HL-60/S4 treated with phorbol 12-myristate 13-acetate at 8.2 ng/mL for 4 days and 3 days (cell line): Measurements from ENCODE around the gene TSEN15.

Source experiments
- in situ Hi-C: fragments of 300-500 bp; cut with MboI; formaldehyde crosslinking; loops from 2 replicates; pipeline ENCODE4 v1.15.0; 2022; ENCODE audit warnings: low sequenced_read_pairs

The TSEN15 gene

DNA sequence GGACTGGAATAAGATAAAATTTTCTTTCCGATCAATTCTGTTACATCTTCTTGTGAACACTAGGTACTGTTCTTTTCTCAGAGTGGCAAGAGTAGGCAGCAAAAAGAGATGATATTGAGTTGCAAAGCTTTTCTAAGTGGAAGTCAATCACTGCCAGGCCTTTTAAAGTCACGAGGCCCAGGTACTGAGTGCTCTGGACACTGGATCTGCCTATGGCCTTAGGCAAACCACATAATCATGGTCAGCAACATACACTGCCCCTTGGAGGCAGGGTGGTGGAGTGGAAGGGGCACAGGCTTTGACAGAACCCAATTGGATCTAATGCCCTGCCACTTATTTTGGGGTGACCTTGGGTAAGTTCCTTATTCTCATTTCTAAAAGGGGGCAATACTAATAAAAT lies 41.5 kb downstream of the TSEN15 start:
- in situ Hi-C loops: loop anchor here (25.0 kb wide), 2 partner anchors 469 to 569 kb away; no protein-coding TSS in a partner anchor

DNA sequence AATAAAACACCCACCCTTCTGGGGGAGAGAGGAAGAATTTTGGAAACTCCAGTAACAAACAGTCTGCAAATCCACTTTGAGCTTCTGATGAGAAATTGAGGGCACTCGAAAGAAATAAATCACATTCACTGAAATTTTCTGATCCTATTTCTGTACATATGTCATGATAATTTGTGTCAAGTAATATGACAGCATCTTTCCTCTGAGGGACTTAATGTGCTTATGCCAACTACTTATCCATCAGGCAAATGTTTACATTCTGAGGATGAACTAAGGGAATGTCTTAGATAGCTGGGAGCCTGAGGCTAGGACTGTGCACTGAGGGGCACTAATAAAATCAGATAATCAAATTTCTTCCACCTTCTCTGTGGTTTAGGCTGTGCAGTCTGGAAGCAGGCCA lies 44.5 kb downstream of the TSEN15 start:
- in situ Hi-C loops: loop anchor here (25.0 kb wide), 2 partner anchors 466 to 566 kb away; no protein-coding TSS in a partner anchor

DNA sequence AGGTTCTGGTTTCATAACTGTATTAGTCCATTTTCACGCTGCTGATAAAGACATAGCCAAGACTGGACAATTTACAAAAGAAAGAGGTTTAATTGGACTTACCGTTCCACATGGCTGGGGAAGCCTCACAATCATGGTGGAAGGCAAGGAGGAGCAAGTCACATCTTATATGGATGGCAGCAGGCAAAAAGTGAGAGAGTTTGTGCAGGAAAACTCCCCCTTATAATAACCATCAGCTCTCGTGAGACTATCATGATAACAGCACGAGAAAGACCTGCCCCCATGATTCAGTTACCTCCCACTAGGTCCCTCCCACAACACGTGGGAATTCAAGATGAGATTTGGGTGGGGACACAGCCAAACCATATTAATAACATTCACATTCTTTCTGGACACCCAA lies 45.0 kb downstream of the TSEN15 start:
- in situ Hi-C loops: loop anchor here (25.0 kb wide), 2 partner anchors 466 to 566 kb away; no protein-coding TSS in a partner anchor

DNA sequence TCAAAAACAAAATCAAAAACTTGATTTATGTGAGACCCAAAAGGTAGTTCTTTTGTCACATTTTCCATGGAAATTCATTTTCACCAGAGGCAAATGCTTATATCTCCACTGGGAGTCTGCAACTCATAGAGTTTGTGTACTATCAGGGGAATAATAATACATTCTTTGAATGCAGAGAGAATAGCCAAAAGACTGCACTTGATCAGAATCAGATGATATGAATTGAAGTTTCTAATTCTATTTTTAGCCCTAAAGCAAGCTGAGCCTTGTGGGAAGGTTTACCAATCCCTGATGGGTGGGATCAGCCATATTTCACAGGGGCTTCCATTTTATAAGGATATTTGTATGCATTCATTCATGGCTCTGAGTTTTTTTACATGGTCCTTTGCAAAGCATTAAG lies 49.6 kb downstream of the TSEN15 start:
- in situ Hi-C loops: no loop called here

DNA sequence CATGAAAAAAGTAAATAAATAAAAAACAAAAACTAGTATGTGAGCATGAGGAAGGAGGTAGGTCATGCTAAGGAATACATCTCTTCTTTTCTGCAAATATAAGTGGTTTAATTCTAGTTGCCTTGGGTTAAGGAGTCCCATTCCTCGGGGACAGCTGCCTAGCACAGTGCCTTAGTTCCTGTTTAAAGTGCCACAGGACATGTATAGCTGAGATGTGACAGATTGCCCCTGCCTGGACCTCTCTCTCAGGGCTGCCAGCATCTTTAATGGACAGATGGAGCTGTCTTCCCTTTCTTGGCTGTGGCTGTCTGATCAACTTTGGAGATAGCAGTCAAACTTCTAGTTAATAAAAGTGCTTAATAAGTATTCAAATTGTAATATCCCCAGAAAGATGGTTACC lies 50.0 kb downstream of the TSEN15 start:
- in situ Hi-C loops: no loop called here

DNA sequence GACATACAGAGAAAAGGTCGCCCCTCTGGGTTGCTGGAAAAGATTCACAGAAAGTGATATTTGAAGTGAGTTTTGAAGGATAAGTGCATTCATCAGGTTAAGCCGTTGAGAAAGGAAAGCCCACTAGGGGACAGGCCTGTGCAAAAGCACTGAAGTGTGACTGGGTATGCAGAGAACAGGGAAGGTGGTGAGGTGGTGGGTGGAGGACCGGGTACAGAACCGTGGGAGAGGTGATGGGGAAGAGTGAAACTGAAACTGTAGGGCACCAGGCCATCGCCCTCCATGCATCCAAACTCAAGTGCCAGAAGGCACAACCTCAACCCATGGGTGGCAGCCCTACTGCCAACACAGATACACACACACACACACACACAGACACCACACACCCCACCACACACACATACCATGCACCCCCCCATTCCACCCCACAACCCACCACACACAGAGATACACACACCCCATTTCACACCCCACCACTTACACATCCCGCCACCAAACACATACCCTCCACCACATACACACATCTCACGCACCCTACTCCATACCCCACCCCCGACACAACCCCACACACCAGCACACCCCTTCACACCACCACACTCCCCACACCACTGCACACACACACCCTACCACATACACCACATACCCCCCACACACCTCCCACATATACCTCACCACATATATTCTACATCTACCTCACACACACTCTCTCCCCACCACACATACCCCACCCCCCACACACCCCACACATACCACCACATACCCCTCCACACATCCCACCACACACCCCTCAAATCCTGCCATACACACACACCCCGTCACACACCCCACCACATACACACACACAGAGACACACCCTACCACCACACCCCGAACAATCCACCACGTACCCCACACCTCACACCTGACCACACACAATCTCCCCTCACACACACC lies 59.0 kb downstream of the TSEN15 start:
- in situ Hi-C loops: no loop called here

DNA sequence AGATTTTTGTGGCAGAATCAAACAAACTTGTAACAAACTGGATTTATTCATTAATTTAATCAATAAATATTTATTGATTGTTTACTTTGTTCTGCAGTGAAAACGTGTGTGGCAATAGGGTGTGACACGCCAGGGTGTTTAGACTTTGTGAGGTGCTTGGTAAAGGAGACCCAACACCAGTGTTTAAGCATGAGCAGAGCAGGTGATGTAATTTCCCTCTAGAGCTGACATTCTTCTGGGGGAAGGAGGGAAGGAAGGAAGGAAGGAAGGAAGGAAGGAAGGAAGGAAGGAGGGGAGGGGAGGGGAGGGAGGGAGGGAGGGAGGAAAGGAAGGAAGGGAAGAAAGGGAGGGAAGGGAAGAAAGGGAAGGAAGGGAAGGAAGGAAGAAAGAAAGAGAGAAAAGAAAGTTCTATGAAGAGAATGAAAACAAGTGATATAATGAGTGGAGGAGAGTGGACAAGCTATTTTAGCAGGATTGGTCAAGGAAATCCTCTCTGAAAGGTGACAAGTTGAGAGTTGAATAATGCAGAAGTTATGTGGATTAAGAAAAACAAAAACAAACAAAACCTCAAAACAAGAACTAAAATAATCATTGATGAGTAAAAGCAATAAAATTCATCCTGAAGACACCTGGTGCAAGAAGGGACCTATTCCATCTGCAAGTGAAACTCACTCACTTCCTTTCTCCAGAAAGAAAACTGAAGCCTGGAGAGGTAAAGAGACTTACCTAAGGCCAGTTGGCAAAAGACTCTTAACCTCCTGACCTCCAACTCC lies 60.8 kb downstream of the TSEN15 start:
- in situ Hi-C loops: no loop called here

DNA sequence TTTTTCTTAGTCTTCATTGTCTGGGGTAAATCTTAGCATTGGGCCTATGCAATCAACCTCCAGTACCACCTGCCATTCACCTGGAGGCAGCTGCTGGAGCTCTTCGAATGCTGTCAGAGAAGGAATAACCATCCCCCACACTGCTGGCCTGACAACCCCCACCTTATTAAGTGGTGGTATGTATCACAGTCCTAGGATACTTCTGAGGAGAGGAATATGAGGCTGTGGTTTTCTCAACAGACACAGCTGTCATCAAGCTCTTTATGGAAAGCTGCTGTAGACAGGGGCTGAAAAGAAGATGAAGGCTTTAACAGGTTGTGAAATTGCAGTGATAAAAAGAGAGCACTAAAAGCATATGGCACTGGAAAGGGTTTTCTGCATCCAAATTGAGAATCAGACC lies 61.7 kb downstream of the TSEN15 start:
- in situ Hi-C loops: no loop called here

DNA sequence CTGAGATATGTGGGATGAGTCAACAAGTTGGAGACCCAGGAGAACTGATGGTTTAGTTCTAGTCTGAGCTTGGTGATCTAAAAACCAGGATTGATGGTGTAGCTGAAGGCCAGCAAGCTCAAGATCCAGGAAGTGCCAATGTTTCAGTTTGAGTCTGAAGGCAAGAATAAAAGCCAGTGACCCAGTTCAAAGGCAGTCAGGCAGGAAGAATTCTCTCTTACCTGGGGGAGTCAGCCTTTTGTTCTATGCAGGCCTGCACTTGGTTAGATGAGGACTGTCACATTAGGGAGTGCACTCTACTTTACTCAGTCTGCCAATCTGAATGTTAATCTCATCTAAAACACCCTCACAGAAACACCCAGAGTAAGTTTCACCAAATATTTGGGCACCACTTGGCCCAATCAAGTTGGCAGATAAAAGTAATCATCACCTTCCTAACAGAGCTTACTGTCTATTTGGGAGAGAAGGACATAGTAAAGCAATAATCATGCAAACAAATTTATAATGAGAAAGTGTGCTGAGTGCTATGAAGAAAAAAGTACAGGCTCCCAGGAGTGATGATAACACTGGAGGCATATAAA lies 63.4 kb downstream of the TSEN15 start:
- in situ Hi-C loops: no loop called here

DNA sequence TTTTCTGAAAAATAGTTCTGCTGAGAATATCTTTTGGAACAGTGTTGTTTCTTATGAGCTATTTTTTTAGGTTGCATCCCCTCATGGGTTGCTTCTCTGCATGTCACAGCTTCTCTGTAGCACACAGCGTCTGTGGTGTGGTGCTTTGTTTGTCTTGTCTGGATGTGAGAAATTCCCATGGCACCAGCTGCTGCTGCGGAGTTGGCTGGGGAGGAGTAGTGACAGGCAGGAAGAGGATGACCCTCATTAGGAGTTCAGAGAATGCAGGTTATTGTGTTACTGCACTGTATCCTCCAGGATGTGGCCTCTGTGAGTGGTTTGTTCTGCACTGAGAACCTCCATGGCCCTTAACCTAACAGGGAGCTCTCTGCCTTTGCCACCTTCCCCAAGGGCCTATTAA lies 64.8 kb downstream of the TSEN15 start:
- in situ Hi-C loops: no loop called here

DNA sequence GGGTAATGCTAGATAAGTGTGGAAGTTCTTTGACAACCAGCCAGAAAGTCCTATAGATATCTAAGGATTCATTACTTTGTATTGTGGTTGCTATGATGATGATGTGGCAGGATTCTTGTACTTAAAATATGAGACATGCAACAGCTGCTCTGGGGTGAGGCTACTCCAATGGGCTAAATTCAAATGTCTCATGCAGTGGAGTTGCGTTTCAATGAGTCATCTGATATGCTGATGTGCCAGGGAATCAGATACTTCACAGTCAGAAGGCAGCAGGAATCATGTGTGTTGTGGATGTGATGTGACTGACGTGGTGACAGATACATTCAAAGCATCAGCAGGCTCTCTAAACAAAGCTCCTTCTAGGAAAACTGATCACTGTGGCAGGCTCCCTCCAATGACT lies 66.5 kb downstream of the TSEN15 start:
- in situ Hi-C loops: no loop called here
